Stimulated activated CD4-positive, alpha-beta T cell treated with anti-CD3 and anti-CD28 coated beads, Interleukin-12 subunit alpha, Interleukin-12 subunit beta, amount 100 ng/mL, for 48 hours (primary cell): ENCODE results near the gene PCA3.

ENCODE experiments used
- DNase-seq, 3 donors: peaks; one replicate each; pipeline ENCODE4 v3.0.0-alpha.2; 2020; ENCODE audit warnings: low read depth in 2 of 3, low spot score in 1 of 3

Gene PCA3

DNA sequence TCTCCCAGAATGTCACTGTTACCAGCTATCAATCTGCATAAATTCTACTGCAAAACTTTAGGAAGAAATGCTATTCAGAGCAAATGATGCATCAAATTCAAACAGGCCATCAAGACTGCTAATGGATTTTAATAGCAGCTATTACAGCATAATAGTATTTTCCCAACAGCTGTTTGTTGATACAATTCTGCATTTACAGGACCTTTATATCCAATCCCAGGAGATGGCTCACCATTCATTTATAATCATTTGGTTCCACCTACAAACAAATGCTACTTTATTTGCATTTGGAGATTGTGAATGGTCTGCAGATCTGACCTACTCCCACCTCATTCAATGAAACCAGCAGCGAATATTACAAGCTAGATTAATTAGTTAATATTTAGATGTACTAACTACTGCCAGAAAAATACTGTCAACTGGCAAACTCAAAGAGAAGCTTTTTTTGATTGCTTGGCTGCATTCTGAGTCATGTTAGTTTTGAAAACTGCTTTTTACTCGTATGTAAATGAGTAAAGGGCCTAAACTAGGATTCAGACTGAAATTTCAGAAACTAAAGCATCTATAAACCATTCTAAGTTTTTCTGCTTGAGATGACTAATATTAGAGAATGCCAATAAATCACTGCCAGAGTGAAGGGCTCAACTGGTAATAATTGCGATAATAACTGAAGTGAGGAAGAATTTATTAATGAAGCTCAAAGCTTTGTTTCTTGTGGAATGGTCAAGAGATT is 7.1 kb upstream of the PCA3 start:
- no peak for DNase-seq

DNA sequence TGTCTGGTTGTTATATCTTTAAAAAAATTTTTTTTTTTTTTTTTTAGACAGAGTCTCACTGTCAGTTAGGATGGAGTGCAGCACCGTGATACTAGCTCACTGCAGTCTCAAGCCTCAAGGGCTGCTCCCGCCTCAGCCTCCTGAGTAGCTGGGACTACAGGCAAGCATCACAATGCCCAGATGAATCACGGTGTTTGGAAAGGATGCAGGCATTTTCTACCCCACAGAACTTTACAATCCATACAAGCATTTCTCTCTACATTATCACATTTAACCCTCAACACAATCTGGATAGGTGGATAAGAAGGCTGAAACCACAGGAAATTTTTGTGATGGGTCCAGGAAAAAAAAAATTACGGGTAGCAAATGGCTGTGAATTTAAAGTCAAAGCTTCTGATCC is 5.8 kb upstream of the PCA3 start:
- no peak for DNase-seq

DNA sequence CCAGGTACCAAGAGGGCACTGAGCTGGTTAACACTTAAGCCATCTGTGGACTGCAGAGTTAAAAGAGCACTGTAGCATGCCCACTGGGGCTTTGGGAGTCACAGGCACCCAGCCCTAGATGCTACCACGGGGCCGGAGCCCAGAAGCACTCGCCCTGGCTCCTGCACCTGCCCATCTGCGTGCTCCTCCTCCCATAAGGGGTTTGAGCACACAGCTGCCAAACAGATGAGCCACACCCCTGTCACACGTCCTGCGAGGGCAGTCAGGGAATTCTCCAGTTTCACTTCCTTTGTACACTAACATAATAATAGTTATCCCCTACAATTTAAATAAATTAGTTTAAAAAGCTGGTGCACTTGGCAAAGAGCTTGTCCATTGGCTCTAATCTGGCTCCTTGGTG is 4.5 kb upstream of the PCA3 start:
- no peak for DNase-seq

DNA sequence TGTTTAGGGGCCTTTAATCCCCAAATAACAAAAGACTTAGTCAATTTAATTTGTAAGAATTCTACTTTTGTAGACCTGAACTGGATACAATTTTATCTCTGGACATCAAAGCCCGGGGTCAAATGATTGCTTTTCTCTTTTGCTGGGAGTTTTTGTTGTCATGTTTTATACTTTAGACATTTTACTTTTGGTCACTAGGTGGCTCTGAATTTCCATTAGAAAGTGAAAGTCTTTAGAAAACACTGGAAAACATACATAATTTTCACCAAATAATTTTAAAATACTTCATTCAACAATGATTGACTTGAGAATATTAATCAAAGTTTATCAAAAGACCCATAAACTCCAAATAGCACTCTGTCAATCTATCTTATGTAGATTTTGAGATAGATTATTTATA is 2.8 kb upstream of the PCA3 start:
- no peak for DNase-seq

DNA sequence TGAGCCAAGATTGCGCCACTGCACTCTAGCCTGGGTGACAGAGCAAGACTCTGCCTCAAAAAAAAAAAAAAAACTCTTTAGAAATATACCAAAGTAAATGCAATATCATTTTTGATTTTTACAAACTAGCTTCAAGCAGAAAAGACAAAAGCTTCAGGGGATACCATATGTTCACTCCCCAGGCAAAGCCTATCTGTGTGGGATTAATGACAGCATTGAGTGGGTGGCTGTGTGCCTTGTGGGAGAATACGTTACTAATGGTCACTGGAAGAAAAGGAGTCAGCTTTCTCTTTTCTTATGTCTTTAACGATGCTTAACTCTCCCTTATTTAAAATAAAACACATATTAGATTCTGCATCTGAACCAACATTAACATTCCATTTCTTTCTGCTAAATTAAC is 1.9 kb downstream of the PCA3 start:
- no peak for DNase-seq

DNA sequence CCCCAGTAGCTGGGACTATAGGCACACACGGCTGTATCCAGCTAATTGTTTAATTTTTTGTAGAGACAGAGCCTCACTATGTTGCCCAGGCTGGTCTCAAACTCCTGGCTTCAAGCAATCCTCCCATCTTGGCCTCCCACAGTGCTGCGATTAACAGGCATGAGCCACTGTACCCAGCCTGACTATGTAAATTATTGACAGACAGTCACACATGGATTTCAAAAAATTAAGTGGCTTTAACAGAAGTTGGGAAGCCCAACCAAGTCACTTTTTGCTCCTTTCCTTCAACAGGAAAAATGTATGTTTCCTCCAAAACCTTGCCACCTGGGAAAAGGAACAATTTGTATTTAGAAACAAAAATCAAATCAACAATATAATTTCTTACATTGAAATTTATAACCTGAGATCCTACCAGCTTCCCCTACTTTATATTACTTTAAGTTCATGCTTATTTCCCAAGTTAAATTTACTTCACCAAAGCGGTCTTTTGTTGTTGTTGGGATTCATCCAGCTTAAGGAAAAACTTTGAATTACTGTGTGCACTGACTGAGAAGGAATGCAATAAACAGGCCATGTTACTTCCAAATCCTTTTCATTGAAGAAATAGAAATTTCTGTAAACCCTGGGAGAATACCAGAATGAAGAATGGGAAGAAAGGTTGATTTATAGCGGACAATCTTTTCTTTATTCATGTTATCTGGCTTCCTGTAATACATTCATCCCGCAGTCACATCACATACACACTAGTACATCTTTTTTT is 8.6 kb downstream of the PCA3 start:
- DNase-seq, result no peak

DNA sequence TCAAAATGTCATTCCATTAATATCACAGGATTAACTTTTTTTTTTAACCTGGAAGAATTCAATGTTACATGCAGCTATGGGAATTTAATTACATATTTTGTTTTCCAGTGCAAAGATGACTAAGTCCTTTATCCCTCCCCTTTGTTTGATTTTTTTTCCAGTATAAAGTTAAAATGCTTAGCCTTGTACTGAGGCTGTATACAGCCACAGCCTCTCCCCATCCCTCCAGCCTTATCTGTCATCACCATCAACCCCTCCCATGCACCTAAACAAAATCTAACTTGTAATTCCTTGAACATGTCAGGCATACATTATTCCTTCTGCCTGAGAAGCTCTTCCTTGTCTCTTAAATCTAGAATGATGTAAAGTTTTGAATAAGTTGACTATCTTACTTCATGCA is 20.6 kb downstream of the PCA3 start:
- no peak for DNase-seq

DNA sequence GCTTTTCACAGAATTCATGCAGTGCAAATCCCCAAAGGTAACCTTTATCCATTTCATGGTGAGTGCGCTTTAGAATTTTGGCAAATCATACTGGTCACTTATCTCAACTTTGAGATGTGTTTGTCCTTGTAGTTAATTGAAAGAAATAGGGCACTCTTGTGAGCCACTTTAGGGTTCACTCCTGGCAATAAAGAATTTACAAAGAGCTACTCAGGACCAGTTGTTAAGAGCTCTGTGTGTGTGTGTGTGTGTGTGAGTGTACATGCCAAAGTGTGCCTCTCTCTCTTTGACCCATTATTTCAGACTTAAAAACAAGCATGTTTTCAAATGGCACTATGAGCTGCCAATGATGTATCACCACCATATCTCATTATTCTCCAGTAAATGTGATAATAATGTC is 21.3 kb downstream of the PCA3 start:
- DNase-seq, result no peak

DNA sequence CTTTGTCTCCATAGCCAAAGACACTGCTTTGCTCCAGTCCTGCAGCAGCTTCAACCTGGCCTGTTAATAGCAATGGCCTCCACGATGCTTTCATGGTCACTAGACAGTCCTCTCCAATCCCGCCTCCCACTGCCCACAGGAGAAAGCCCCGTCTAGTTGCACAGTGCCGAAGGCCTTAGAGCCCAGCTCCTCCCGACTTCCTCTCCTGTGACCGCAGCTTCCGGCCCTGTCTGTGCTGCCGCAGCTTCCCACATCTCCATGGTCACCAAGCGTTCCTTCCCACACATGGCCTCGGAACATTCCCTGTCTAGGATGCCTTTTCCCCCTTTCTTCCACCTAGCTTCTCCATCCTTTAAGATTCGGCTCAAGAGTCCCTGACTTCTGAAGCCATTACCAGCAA is 23.4 kb downstream of the PCA3 start:
- DNase-seq, result no peak

DNA sequence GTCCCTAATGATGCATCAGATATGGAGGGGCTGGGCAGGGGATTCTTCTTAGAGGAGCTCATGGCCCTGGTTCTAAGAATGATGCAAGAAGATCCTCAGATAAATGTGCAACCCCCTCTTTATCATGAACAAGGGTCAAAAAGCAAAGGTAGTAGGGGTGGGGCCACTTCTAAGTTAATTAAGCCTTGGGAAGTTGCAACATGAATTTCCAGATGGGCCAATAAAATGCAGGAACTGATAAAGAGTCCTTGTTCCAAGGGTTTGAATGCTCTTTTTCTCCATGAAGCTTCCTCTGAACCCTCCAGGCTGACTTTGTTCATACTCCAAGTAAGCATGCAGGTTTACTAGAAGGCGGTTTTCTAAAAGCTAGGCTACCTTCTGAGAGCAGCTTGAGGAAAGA is 25.6 kb downstream of the PCA3 start:
- no peak for DNase-seq

DNA sequence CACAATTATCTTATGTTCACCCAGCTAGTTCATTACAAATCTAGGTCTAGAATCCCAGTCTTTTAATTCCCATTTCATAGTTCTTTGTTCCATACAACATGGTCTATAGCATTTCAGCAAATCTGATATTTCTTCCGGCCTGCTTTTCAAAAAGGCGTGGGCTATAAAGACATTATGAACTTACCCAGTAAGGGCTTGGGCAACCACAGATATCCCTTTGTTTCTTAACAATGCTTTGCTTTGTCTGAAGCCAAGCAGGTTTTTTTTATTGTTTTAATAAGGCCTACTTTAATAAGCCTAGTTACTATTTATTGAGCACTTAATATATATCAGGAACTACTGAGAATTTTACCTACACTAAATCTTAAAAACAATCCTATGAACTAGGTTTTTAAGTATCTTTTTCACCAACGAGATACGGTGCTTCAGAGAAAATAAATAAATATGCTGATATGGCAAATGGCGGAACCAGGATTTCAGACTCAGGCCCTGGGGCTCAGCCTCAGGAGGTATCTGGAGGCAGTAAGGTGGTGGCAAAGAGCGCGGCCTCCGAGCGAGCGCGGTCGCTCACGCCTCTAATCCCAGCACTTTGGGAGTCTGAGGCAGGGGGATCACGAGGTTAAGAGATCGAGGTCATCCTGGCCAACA is 29.7 kb downstream of the PCA3 start:
- no peak for DNase-seq

DNA sequence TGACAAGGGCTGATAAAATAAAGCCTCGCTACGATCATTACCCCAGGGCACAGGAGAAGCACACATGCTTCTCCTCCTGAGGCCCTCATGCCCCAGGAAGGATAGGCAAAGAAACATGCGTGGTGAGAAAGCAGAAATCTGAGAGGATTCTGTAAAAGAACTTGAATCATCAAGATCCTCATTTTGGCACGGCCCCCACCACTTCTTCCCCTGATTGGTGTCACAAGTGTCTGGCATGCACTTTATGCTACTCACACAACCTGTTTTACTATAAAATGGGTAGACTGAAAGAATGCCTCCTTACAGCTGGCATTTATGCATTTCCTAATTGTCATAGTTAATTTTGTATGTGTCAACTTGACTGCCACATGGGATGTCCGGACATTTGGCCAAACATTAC is 32.1 kb downstream of the PCA3 start:
- DNase-seq, result no peak

DNA sequence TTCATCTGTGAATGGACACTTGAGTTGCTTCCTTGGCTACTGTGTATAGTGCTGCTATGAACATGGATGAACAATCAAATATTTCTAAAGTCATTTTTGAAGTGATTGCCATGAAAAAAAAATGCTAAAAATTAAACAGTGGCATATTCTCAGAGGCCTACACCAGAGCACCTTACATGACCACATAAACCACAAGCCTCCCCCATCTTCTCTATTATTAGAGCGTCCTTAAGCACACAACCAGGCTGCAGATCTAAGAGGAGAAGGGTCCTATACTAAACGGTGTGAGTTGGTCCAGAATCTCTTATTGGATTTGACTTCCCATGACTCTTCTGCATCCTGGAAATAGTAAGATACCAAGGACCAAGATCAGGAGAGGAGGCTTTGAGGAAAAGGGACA is 34.3 kb downstream of the PCA3 start:
- no peak for DNase-seq

DNA sequence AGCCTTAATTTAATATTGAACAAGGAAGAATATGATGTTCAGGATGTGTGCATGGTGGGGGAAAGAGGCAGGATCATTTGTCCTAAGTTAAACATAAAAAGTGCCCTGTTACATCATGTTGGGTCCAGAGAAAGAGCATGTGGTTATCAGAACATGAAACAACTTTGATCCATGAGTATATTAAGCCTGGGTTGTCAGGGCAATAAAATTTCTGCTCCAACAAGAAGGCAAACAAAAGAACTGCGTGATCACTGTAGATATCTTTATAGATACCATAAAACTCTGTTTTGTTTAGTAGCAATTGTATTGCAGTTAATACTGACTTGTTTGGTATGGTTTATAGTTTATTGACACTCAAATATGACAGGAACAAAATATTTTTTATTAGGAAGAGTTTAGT is 35.2 kb downstream of the PCA3 start:
- DNase-seq, result no peak

DNA sequence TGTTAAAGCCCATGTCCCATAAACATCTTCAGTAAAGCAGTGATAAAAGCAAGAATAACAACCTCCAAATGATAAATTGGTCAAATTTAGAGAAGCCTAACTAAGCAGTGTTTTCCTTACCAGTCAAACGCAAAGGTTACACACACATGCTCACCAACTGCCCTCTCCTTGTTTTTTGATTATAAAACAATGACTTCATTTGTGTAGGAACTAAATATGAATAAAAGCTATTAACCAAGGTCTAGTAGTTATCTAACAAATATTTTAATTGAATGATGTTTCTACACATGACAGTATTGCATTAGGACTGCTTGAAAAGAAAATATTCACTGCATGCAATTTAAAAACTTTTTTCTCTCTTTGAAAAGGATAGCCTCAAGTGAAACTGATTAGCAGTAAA is 36.7 kb downstream of the PCA3 start:
- no peak for DNase-seq

DNA sequence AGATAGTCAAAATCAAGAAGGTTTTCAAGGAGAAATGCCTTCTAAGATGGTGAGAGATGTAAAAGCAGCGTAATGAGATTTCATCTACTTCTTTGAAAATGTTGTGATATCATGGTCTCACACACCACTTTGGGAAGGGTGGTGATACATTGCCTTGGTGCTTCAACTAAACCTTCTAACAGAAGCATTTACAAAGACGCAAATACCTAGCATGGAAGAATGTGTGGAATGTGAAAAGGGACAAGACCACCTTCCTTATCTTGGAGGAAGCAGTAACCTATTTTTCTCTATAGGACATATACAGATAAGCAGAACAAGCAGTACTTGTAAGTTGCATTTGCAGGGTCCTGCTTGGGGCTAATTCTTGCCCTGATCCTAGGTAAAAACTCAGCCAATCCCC is 38.8 kb downstream of the PCA3 start:
- DNase-seq, result no peak

DNA sequence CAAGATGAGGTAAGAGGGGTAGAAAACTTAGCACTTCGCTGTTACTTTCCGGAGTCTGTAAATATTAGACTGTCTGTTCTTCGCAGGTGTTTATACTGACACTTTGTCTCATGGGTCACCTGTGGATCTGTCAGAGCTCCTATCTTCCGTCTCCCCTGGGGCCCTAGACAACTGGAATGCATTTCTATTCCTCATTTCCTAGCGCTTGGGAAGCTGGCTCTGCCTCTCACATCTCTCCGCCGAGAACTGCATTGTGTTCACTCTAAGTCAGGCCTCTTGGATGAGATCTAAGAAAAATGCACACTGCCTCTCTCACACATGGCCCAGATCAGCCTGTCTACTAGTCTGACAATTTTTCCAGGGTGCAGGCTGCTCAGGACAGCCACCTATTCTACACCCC is 39.5 kb downstream of the PCA3 start:
- DNase-seq, result no peak

DNA sequence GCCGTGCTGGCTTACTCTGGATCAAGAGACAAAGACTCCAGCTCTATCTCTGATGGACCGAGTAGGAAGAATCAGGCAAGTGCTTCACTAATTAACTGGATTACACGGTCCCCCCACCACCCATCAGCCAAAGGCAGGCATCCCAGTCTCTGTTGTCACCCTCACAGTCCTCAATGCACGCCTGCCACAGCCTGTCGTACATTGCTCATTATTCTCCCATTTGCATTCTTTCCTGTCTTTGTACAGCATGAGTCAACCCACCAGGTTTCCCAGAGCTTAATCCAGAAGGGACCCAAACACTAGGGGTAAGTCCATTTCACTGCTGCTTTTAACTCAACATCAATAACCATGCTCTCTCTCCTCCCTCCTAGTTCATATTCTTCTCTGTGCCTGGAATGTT is 44.4 kb downstream of the PCA3 start:
- DNase-seq, result no peak

DNA sequence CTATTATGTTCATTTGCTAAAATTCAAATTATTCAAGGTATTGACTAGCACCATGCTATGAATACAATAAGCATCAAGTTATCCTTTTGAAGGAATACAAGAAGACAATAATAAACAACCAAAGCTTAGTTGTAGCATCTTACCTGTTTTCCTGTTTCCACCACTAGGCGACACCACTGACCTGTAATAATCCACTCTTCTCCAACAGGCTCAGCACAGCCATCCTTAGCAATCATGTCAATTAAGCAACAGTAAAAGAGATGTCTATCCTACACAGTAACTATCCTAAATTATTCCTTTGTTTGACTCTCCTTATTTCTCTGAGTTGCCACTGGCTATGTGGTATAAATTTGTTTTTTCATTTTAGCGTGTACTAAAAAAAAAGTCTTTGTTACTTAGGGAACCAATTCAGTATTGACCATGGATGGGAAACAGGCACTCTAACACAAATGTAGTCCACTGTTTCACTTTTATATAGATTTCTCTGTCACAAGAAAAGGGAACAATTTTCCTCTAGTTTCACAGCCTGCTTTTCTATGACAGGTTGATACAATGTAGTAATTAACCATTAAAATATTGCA is 46.2 kb downstream of the PCA3 start:
- DNase-seq, result peak in 1 of 3 donors; percentile 35

DNA sequence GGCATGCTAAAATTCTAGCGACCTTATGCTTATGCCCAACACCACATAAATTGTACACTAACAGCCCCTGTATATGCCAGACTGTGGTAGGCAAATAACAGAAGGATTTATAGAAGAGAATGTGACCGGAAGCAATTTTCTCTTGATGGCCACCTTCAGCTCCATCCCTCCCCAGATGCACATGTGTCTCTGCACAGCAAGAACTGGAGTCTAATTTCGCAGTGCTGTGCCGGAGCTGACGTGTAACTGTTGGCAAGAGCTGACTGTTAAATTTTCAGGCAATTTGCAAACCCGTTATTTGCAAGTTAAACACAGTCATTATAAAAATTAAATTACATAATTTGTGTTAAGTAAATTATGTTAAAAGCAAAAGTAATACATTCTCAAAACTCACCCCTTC is 48.4 kb downstream of the PCA3 start:
- DNase-seq, result no peak

DNA sequence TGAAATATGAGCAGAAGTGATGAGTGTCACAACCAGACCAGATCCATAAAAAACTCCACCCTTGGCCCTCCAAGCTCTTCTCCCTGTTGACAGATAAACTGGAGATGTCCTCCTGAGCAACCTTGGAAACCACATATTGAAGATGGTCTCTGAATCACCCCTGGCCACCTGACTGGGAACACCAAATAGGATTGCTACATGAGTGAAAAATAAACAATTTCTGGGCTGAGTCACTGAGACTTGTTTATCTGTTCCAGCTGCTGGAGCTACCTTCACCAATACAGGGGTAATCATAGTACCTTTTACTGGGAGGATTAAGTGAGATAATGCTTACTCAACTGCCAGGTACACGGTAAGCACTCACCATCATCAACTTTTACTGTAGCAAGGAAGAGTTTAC is 53.3 kb downstream of the PCA3 start:
- no peak for DNase-seq

DNA sequence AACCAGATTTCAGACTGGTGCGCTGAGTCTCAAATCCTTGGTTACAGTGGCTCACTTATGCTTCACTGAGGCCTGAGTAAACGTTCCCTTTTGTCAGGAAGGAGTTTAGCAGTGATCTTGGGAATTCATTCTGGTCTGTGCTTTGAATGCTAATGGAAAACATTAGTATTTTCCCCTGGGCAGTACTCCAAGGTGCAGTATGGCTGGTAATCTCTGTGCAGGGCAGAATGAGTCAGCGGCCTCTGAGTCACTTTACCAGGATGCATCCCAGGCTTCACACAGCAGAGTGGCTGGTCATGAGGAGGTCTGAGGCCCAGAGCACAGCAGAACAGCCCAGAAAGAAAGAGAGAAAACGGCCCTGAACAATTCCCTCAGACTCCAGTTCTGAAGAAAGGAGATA is 54.0 kb downstream of the PCA3 start:
- no peak for DNase-seq
